Right lobe of liver (tissue), 6 donors: ENCODE results near the gene SNPH. TPM values are rescaled to one million over a fixed set of nuclear protein-coding genes. Genes with fewer than 3 reads are reported as not detected.

Source experiments
- ATAC-seq, 4 donors: fragments of 200-7000 bp; cut with Tn5 transposase; one replicate each; pipeline ENCODE4 v1.9.1; 2020; ENCODE audit warnings: mild to moderate bottlenecking in 4 of 4, moderate library complexity in 4 of 4
- DNase-seq, 3 donors: peaks; one replicate each; pipeline ENCODE4 v3.0.0-alpha.2; 2020
- H3K27ac ChIP-seq, 3 donors: fragments of 200-600 bp; one replicate each; pipeline ENCODE4 v1.8.0; 2022
- H3K27me3 ChIP-seq, 2 donors: fragments of 200-600 bp; one replicate each; pipeline ENCODE4 v1.8.0; 2022
- H3K36me3 ChIP-seq, 4 donors: fragments of 200-600 bp; sonication (generic) in 1 of 4; one replicate each; pipeline versions ENCODE4 v1.5.1 to v1.8.0; 2017 to 2022; ENCODE audit warnings: control low read depth in 1 of 4
- H3K4me1 ChIP-seq, 4 donors: fragments of 200-600 bp; sonication (generic) in 1 of 4; one replicate each; pipeline versions ENCODE4 v1.5.1 to v1.8.0; 2017 to 2022; ENCODE audit warnings: control low read depth in 1 of 4
- H3K4me3 ChIP-seq, 3 donors: fragments of 200-600 bp; one replicate each; pipeline ENCODE4 v1.8.0; 2022
- H3K9me3 ChIP-seq, 4 donors: fragments of 200-600 bp; sonication (generic) in 1 of 4; one replicate each; pipeline versions ENCODE4 v1.5.1 to v1.8.0; 2017 to 2022; ENCODE audit warnings: control low read depth in 1 of 4
- POLR2A ChIP-seq: fragments of 450-650 bp; IDR thresholded peaks from one replicate; pipeline ENCODE4 v1.6.1; 2017; ENCODE audit warnings: antibody characterized with exemption, mild to moderate bottlenecking
- WGBS: methylation state at CpG from one replicate; pipeline ENCODE4 v1.1.6; 2018; ENCODE audit warnings: low coverage, low lambda C conversion rate; ENCODE audit not compliant: insufficient coverage; ENCODE audit errors: missing lambda C conversion rate; 5-methylcytosine and 5-hydroxymethylcytosine counted together
- intact Hi-C, 2 donors: fragments of 100-400 bp; cut with DNase I; formaldehyde crosslinking; loops; one replicate each; pipeline versions ENCODE4 v1.11.2 to v1.14.1; 2022
- total RNA-seq, 6 experiments: library from RNA; depleted of rRNA in 2 of 6; stranded (reverse); fragments of >200 nt in 2 of 6; fragmentation: NEBNext Ultra II Directional in 3 of 6; extraction: Animal tissue kit (Norgen Biotek cat#: 25700) in 3 of 6; gene quantifications; one replicate each; pipeline versions ENCODE4 v1.1.0 to v1.2.4, GENCODE V29; 2016 to 2023
- TF ChIP-seq, protein P1 (sequence below), 4 donors: fragments of 200-600 bp in 3 of 4; fragments of 450-650 bp in 1 of 4; IDR thresholded peaks; one replicate each; pipeline versions ENCODE4 v1.5.1 to v1.8.0; 2016 to 2022; ENCODE audit warnings: antibody characterized with exemption in 4 of 4, mild to moderate bottlenecking in 2 of 4
- donor health status: DM: no; HTN: yes; CAD: no.
- donor health status: DM: no; HTN: no; CAD: no.
- donor health status: DM: no; HTN: no; CAD: no.
- donor health status: DM: no; HTN: yes; CAD: no.
- donor health status: DM: no; HTN: yes; CAD: no.

The SNPH gene
- total RNA-seq, 6 experiments from 2014 or later = 0.11 to 0.61 (median 0.12) TPM

DNA sequence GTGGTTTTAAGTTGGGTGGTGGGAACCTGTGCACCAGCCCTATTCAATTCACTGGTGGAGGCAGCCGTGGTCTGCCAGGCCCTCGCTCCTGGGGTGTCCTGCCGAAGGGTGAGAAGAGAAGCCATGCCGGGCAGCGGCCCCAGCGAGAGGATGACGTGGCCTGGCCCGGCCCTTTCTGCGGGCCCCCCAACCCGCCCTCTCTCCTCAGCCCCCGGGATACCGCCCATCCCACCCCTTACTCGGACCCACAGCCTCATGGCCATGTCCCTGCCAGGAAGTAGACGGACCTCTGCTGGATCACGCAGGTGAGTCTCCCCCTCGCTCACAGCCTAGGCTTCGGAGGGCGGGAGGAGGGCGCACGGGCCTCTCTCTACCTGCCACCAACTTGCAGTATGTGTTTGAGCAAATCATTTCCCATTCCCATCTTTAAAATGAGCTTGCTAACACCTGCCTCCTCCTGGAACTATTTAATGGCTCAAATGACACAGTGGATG lies 30.1 kb downstream of the SNPH start:
- Histone ChIP-seq H3K4me3 (no peak overlapping the region), H3K27me3 (no peaks in the 10 kb centered on the region), H3K4me1 (no peaks in the 10 kb centered on the region), H3K27ac (no peak overlapping the region), H3K9me3 (no peaks in the 10 kb centered on the region), H3K36me3 (no peaks in the 10 kb centered on the region)
- DNase-seq (no peak), ATAC-seq (no peak)
- 58% methylated on average over 4 of the region's 20 CpGs for WGBS
- intact Hi-C loops = no loop called here
- TF ChIP-seq, protein P1, sequence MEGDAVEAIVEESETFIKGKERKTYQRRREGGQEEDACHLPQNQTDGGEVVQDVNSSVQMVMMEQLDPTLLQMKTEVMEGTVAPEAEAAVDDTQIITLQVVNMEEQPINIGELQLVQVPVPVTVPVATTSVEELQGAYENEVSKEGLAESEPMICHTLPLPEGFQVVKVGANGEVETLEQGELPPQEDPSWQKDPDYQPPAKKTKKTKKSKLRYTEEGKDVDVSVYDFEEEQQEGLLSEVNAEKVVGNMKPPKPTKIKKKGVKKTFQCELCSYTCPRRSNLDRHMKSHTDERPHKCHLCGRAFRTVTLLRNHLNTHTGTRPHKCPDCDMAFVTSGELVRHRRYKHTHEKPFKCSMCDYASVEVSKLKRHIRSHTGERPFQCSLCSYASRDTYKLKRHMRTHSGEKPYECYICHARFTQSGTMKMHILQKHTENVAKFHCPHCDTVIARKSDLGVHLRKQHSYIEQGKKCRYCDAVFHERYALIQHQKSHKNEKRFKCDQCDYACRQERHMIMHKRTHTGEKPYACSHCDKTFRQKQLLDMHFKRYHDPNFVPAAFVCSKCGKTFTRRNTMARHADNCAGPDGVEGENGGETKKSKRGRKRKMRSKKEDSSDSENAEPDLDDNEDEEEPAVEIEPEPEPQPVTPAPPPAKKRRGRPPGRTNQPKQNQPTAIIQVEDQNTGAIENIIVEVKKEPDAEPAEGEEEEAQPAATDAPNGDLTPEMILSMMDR (IDR thresholded peaks at IDR 0.05) = no peak
- no peak for TF ChIP-seq POLR2A

DNA sequence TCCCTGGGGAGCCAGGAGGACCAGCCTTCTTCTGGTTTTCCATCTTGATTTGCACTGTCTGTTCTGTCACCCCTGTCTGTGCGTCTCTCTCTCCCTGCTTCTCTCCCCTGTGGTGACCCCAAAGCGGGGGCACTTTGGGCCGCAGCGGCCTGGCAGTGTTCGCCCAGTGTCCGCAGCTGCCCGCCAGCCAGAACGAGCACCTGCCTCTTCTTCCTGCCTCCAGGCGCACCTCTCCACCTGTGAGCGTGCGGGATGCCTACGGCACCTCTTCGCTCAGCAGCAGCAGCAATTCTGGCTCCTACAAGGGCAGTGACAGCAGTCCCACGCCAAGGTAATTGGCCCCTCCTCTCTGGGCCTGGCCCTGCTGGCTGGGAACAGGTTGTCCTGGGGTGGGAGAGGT lies 30.8 kb downstream of the SNPH start:
- no peak for ATAC-seq
- no peaks in the 10 kb centered on the region for H3K27me3 ChIP-seq
- H3K9me3 ChIP-seq = no peaks in the 10 kb centered on the region
- no peak for DNase-seq
- no peak overlapping the region for H3K4me3 ChIP-seq
- H3K36me3 ChIP-seq = no peaks in the 10 kb centered on the region
- TF ChIP-seq, protein P1 (IDR thresholded peaks at IDR 0.05) = no peak
- TF ChIP-seq POLR2A = no peak
- 89% methylated on average over 3 of the region's 14 CpGs for WGBS
- H3K27ac ChIP-seq = no peak overlapping the region
- intact Hi-C loops = no loop called here
- H3K4me1 ChIP-seq = no peaks in the 10 kb centered on the region

DNA sequence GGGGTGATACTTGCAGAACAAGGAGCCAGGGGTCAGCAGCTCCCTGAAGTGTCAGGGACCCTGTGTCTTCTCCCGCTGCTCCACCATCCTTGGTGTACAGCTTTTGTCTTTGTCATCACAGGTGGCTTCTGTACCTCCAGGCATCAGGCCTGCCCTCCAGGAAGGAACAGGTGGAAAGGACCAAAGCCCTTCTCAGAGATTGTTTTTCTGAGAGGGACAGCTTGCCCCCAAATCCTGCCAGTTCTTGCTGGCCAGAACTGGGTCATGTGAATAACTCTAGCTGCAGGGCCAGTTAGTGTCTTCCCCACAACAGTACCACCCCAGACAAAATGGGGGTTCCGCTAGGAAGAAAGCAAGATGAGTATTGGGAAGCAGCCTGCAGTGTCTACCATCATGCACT lies 31.4 kb downstream of the SNPH start:
- Histone ChIP-seq H3K4me3 (no peak overlapping the region), H3K9me3 (no peaks in the 10 kb centered on the region), H3K27ac (no peak overlapping the region), H3K36me3 (no peaks in the 10 kb centered on the region), H3K27me3 (no peaks in the 10 kb centered on the region), H3K4me1 (no peaks in the 10 kb centered on the region)
- ATAC-seq = no peak
- TF ChIP-seq, protein P1 (IDR thresholded peaks at IDR 0.05) = no peak
- no peak for TF ChIP-seq POLR2A
- intact Hi-C loops = no loop called here
- WGBS = 80% methylated on average over 1 of the region's 2 CpGs
- DNase-seq = no peak

DNA sequence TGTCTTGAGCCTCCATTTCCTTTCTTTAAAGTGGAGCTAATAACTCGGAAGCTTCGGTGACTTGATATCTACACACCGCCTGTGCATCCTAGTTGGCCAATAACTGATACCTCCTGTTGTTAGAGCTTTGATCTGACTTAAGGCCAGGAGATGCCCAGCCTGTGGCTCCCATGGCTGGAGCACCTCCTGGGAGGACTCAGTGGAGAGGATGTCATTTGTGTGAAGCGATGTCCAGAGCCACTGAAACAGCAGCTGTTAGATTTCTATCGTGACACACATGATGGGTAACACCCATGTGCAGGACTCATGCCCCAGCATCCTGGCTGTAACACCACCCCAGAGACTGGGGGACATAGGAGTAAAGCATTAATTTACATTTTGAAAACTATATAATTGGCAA lies 32.1 kb downstream of the SNPH start:
- 90% methylated on average over 5 of the region's 5 CpGs for WGBS
- Histone ChIP-seq H3K4me1 (no peaks in the 10 kb centered on the region), H3K9me3 (no peaks in the 10 kb centered on the region), H3K4me3 (no peak overlapping the region), H3K36me3 (no peaks in the 10 kb centered on the region), H3K27ac (no peak overlapping the region), H3K27me3 (no peaks in the 10 kb centered on the region)
- no peak for ATAC-seq
- TF ChIP-seq POLR2A = no peak
- TF ChIP-seq, protein P1 (IDR thresholded peaks at IDR 0.05) = no peak
- intact Hi-C loops = no loop called here
- DNase-seq = no peak
